Thymus (tissue), 11 donors: ENCODE data around the gene PAQR7. TPM values are rescaled to one million over a fixed set of nuclear protein-coding genes. Genes with fewer than 3 reads are reported as not detected.
A peak's percentile ranks its signal among the peaks of the same experiment; 100 is the strongest.

Source experiments
- DNase-seq, 9 donors: peaks; one replicate each; pipeline ENCODE4 v3.0.0-alpha.2; 2013; ENCODE audit warnings: low spot score in 9 of 9, low read depth in 6 of 9, missing footprints in 1 of 9
- H3K27ac ChIP-seq, 2 donors: one replicate each; pipeline ENCODE4 v1.5.1; 2013; ENCODE audit warnings: control low read depth in 1 of 2, low read depth in 1 of 2, low read length in 1 of 2, mild to moderate bottlenecking in 1 of 2, moderate library complexity in 1 of 2
- H3K27me3 ChIP-seq, 2 donors: one replicate each; pipeline ENCODE4 v1.5.1; 2013; ENCODE audit warnings: low read length in 1 of 2; ENCODE audit not compliant: control insufficient read depth in 2 of 2, insufficient read depth in 1 of 2
- H3K36me3 ChIP-seq, 2 donors: one replicate each; pipeline ENCODE4 v1.5.1; 2013; ENCODE audit warnings: low read length in 1 of 2, mild to moderate bottlenecking in 1 of 2, moderate library complexity in 1 of 2; ENCODE audit not compliant: control insufficient read depth in 2 of 2, insufficient read depth in 2 of 2
- H3K4me1 ChIP-seq, 2 donors: one replicate each; pipeline ENCODE4 v1.5.1; 2013; ENCODE audit warnings: low read length in 2 of 2; ENCODE audit not compliant: control insufficient read depth in 2 of 2, insufficient read depth in 2 of 2
- H3K4me3 ChIP-seq, 2 donors: one replicate each; pipeline ENCODE4 v1.5.1; 2013; ENCODE audit warnings: low read length in 2 of 2, control low read depth in 1 of 2, mild to moderate bottlenecking in 1 of 2
- H3K9me3 ChIP-seq, 2 donors: one replicate each; pipeline ENCODE4 v1.5.1; 2013; ENCODE audit warnings: low read length in 1 of 2, mild to moderate bottlenecking in 1 of 2; ENCODE audit not compliant: control insufficient read depth in 2 of 2, insufficient read depth in 1 of 2
- WGBS: extraction: QIAGEN DNeasy Blood & Tissue Kit; methylation state at CpG from one replicate; pipeline ENCODE4 v1.1.7; 2013; 5-methylcytosine and 5-hydroxymethylcytosine counted together
- polyA plus RNA-seq: library from polyadenylated mRNA; stranded (reverse); fragments of 200-250 nt; gene quantifications from one replicate; pipeline ENCODE4 v1.2.3, GENCODE V29; 2013
- total RNA-seq: library from RNA; stranded (reverse); fragments of 120-200 nt; gene quantifications from one replicate; pipeline ENCODE4 v1.2.4, GENCODE V29; 2013
- donor health status: healthy.

Gene PAQR7
- total and polyA plus RNA-seq, 2 donors, result 2.5 to 2.9 TPM

GRCh38 chr1:25905680-25906643 is 30.5 kb upstream of the PAQR7 start, which contains the start of gene STMN1:
Gene STMN1 (minus strand): TSS chr1:25906419. CDS start chr1:25904676, 1,743 bp downstream.
- peaks cover 13 to 35% of the 10 kb centered on the region in 2 donors for H3K36me3 ChIP-seq
- H3K9me3 ChIP-seq, result no peaks in the 10 kb centered on the region
- H3K4me1 ChIP-seq, result peaks cover 25 to 38% of the 10 kb centered on the region in 2 donors
- no peaks in the 10 kb centered on the region for H3K27me3 ChIP-seq
- peak in 8 of 9 donors; percentile 79 to 95 (median 90) for DNase-seq
- peak within 1 kb of the TSS; percentile 78 to 88 for H3K27ac ChIP-seq
- H3K4me3 ChIP-seq, result peak within 1 kb of the TSS; percentile 71 to 92
- under 1% methylated on average over 102 of the region's 102 CpGs for WGBS

- DNase-seq, result peak in 8 of 9 donors; percentile 80 to 96 (median 92)
- Histone ChIP-seq H3K36me3 (peaks cover 19 to 43% of the 10 kb centered on the region in 2 donors), H3K27ac (peak overlapping the region; percentile 78 to 88), H3K27me3 (no peaks in the 10 kb centered on the region), H3K9me3 (no peaks in the 10 kb centered on the region), H3K4me1 (peaks cover 25 to 40% of the 10 kb centered on the region in 2 donors), H3K4me3 (peak overlapping the region; percentile 71 to 92)
- WGBS, result under 1% methylated on average over 33 of the region's 34 CpGs
Measured at GRCh38 chr1:25904943-25905679, 29.6 kb upstream of the PAQR7 start.

- Histone ChIP-seq H3K36me3 (peaks cover 28 to 54% of the 10 kb centered on the region in 2 donors), H3K27me3 (no peaks in the 10 kb centered on the region), H3K27ac (peak overlapping the region in 1 of 2 donors; percentile 88), H3K4me1 (peaks cover 25 to 40% of the 10 kb centered on the region in 2 donors), H3K9me3 (no peaks in the 10 kb centered on the region), H3K4me3 (peak overlapping the region; percentile 71 to 92)
- no peak for DNase-seq
- WGBS, result 43% methylated on average over 3 of the region's 3 CpGs
Measured at GRCh38 chr1:25903986-25904385, 28.5 kb upstream of the PAQR7 start.

GRCh38 chr1:25902462-25902861 is 27.0 kb upstream of the PAQR7 start:
- no peaks in the 10 kb centered on the region for H3K9me3 ChIP-seq
- no peak overlapping the region for H3K27ac ChIP-seq
- no peaks in the 10 kb centered on the region for H3K27me3 ChIP-seq
- H3K4me3 ChIP-seq, result peak overlapping the region in 1 of 2 donors; percentile 17
- H3K36me3 ChIP-seq, result peaks cover 43 to 70% of the 10 kb centered on the region in 2 donors
- peaks cover 21 to 34% of the 10 kb centered on the region in 2 donors for H3K4me1 ChIP-seq
- DNase-seq, result no peak
- 90% methylated on average over 3 of the region's 3 CpGs for WGBS

GRCh38 chr1:25900219-25900618 is 24.7 kb upstream of the PAQR7 start:
- WGBS, result 97% methylated on average over 5 of the region's 5 CpGs

GRCh38 chr1:25899792-25900191 is 24.3 kb upstream of the PAQR7 start:
- WGBS, result 98% methylated on average over 6 of the region's 6 CpGs
- H3K36me3 ChIP-seq, result peaks cover 61 to 89% of the 10 kb centered on the region in 2 donors
- no peak for DNase-seq
- H3K4me3 ChIP-seq, result no peak overlapping the region
- no peaks in the 10 kb centered on the region for H3K9me3 ChIP-seq
- peaks cover 23 to 40% of the 10 kb centered on the region in 2 donors for H3K4me1 ChIP-seq
- H3K27me3 ChIP-seq, result no peaks in the 10 kb centered on the region
- H3K27ac ChIP-seq, result no peak overlapping the region

More at GRCh38 chr1:25900219-25900618, 24.7 kb upstream of the PAQR7 start:
- Histone ChIP-seq H3K27ac (no peak overlapping the region), H3K4me1 (peaks cover 23 to 37% of the 10 kb centered on the region in 2 donors), H3K36me3 (peaks cover 60 to 88% of the 10 kb centered on the region in 2 donors), H3K4me3 (no peak overlapping the region), H3K9me3 (no peaks in the 10 kb centered on the region), H3K27me3 (no peaks in the 10 kb centered on the region)
- no peak for DNase-seq

GRCh38 chr1:25898223-25899015 is 22.9 kb upstream of the PAQR7 start:
- 97% methylated on average over 11 of the region's 11 CpGs for WGBS
- H3K36me3 ChIP-seq, result peaks cover 72 to 90% of the 10 kb centered on the region in 2 donors
- DNase-seq, result no peak
- no peaks in the 10 kb centered on the region for H3K9me3 ChIP-seq
- no peaks in the 10 kb centered on the region for H3K27me3 ChIP-seq
- H3K27ac ChIP-seq, result peak overlapping the region; percentile 14 to 42
- peaks cover 12 to 33% of the 10 kb centered on the region in 2 donors for H3K4me1 ChIP-seq
- H3K4me3 ChIP-seq, result no peak overlapping the region

- peak overlapping the region in 1 of 2 donors; percentile 60 for H3K27ac ChIP-seq
- no peak for DNase-seq
- H3K9me3 ChIP-seq, result no peaks in the 10 kb centered on the region
- peaks cover 75 to 87% of the 10 kb centered on the region in 2 donors for H3K36me3 ChIP-seq
- WGBS, result 94% methylated on average over 5 of the region's 5 CpGs
- H3K4me3 ChIP-seq, result no peak overlapping the region
- H3K27me3 ChIP-seq, result no peaks in the 10 kb centered on the region
- peaks cover 12 to 31% of the 10 kb centered on the region in 2 donors for H3K4me1 ChIP-seq
Measured at GRCh38 chr1:25897754-25898153, 22.2 kb upstream of the PAQR7 start.
